Smooth muscle cell (in vitro differentiated cells): ENCODE measurements around the gene GSDME. TPM values are rescaled to one million over a fixed set of nuclear protein-coding genes. Genes with fewer than 3 reads are reported as not detected.
A peak's percentile ranks its signal among the peaks of the same experiment; 100 is the strongest.

ENCODE experiments used
- DNase-seq: peaks from one replicate; lab custom pipeline; 2025; ENCODE audit not compliant: unreplicated experiment; lab: John Stamatoyannopoulos, UW
- H2AFZ ChIP-seq: fragments of 200-600 bp; sonication (generic); 2 replicates; pipeline ENCODE4 v1.6.0; 2016; ENCODE audit warnings: antibody characterized with exemption, low read depth, mild to moderate bottlenecking
- H3F3A ChIP-seq: fragments of 200-600 bp; sonication (generic); 2 replicates; pipeline ENCODE4 v1.6.0; 2017; ENCODE audit warnings: antibody characterized with exemption, low read depth
- H3K27ac ChIP-seq: fragments of 200-600 bp; sonication (generic); 2 replicates; pipeline ENCODE4 v1.5.1; 2016; ENCODE audit warnings: low read depth, mild to moderate bottlenecking
- H3K27me3 ChIP-seq: fragments of 200-600 bp; sonication (generic); 2 replicates; pipeline ENCODE4 v1.6.1; 2016; ENCODE audit warnings: low read depth, mild to moderate bottlenecking
- H3K36me3 ChIP-seq: fragments of 200-600 bp; sonication (generic); 2 replicates; pipeline ENCODE4 v1.5.1; 2016; ENCODE audit warnings: low read depth
- H3K4me1 ChIP-seq: fragments of 200-600 bp; sonication (generic); 2 replicates; pipeline ENCODE4 v1.5.1; 2016; ENCODE audit warnings: low read depth
- H3K4me2 ChIP-seq: fragments of 200-600 bp; sonication (generic); 2 replicates; pipeline ENCODE4 v1.6.0; 2016; ENCODE audit warnings: mild to moderate bottlenecking
- H3K4me3 ChIP-seq: fragments of 200-600 bp; sonication (generic); 2 replicates; pipeline ENCODE4 v1.5.1; 2016; ENCODE audit warnings: mild to moderate bottlenecking
- H3K79me2 ChIP-seq: fragments of 200-600 bp; sonication (generic); 2 replicates; pipeline ENCODE4 v1.6.0; 2016; ENCODE audit warnings: low read depth, mild to moderate bottlenecking
- H3K9ac ChIP-seq: fragments of 200-600 bp; sonication (generic); 2 replicates; pipeline ENCODE4 v1.6.0; 2016; ENCODE audit warnings: low read depth
- H3K9me3 ChIP-seq: fragments of 200-600 bp; sonication (generic); replicated peaks from 2 replicates; pipeline ENCODE4 v1.5.1; 2016; ENCODE audit warnings: low read depth
- H4K20me1 ChIP-seq: fragments of 200-600 bp; sonication (generic); 2 replicates; pipeline ENCODE4 v1.6.0; 2016; ENCODE audit warnings: low read depth
- WGBS: methylation state at CpG from one replicate; pipeline ENCODE4 v1.1.7; 2016; ENCODE audit warnings: low lambda C conversion rate; 5-methylcytosine and 5-hydroxymethylcytosine counted together
- polyA plus RNA-seq: library from polyadenylated mRNA; unstranded; fragments of >200 nt; fragmentation: Nextera tagmentation; extraction: Ambion mirVana; gene quantifications from 2 replicates; pipeline ENCODE4 v1.2.1, GENCODE V29; 2016
- total RNA-seq: library from RNA; depleted of rRNA; stranded (reverse); fragments of >200 nt; gene quantifications from 2 replicates; pipeline ENCODE4 v1.2.3, GENCODE V29; 2014
- TF ChIP-seq, protein P1 (sequence below): fragments of 200-600 bp; sonication (generic); IDR thresholded peaks from 2 replicates; pipeline ENCODE4 v1.5.1; 2017; ENCODE audit warnings: borderline replicate concordance, mild to moderate bottlenecking, antibody characterized with exemption; ENCODE audit not compliant: insufficient read depth, poor library complexity, severe bottlenecking

The GSDME gene
- total and polyA plus RNA-seq, 2 experiments from 2014 or later = 14.8 to 19.6 TPM

DNA sequence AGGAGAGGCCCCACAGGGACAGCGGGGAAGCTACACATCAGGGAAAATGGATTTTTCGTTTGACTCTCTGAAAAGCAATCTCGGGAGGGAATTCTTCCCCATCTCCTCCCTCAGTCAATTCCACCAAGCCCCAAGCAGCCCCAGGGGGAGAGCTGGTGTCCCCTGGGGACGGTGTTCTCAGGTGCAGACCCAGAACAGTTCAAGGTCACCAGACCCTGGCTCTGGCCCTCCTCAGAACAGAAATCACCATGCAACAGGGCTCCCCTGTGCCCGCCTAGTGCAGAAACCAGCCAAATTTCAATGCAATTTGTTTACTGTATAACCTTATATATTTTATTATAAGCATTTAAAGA lies 34.1 kb downstream of the GSDME start:
- Histone ChIP-seq H3K27ac (no peak overlapping the region), H3K9ac (no peak overlapping the region), H3K9me3 (no peaks in the 10 kb centered on the region), H3K4me1 (no peaks in the 10 kb centered on the region), H3K4me2 (no peak overlapping the region), H3K79me2 (no peaks in the 10 kb centered on the region), H4K20me1 (no peaks in the 10 kb centered on the region), H3F3A (no peaks in the 10 kb centered on the region), H3K36me3 (no peaks in the 10 kb centered on the region), H3K27me3 (no peaks in the 10 kb centered on the region), H3K4me3 (no peak overlapping the region), H2AFZ (no peak overlapping the region)
- TF ChIP-seq, protein P1, sequence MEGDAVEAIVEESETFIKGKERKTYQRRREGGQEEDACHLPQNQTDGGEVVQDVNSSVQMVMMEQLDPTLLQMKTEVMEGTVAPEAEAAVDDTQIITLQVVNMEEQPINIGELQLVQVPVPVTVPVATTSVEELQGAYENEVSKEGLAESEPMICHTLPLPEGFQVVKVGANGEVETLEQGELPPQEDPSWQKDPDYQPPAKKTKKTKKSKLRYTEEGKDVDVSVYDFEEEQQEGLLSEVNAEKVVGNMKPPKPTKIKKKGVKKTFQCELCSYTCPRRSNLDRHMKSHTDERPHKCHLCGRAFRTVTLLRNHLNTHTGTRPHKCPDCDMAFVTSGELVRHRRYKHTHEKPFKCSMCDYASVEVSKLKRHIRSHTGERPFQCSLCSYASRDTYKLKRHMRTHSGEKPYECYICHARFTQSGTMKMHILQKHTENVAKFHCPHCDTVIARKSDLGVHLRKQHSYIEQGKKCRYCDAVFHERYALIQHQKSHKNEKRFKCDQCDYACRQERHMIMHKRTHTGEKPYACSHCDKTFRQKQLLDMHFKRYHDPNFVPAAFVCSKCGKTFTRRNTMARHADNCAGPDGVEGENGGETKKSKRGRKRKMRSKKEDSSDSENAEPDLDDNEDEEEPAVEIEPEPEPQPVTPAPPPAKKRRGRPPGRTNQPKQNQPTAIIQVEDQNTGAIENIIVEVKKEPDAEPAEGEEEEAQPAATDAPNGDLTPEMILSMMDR = no peak
- 77% methylated on average over 5 of the region's 5 CpGs for WGBS
- no peak for DNase-seq

DNA sequence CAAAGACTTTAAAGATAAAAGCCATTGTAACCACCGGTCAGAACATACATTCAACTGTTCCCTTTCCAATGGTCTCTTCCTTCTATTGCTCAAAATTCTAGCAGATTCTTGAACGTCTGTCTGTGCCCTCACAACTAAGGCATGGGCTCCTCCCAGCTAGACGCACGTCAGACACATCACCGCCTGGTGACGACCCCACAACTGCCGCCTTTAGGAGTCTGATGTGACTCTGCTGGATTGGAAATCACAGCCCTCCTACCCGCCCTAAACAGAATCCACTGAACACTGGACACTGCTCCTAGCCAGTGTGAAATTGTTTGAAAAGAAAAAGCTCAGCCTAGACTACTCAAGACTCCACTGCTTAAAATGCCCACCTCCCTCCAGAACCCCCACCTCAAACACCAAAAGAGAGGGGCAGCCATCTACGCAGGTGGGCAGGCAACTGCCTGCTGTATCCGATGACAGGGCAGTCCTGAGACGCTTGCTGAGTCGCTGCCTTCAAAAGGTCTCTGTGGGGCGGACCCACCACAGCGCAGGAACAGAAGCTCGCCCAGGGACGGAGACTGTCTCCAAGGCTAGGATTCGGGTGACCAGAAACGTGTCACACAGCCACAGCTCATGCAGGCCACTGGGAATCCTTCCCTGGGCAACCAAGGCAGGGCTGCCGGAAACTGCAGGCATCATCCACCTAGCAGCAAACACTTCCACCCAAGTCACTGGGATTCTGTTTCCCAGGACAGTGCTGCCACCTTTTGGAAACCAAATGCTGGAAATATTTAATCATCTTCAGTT lies 34.7 kb downstream of the GSDME start:
- WGBS = 82% methylated on average over 19 of the region's 19 CpGs
- no peak overlapping the region for H3K4me2 ChIP-seq

DNA sequence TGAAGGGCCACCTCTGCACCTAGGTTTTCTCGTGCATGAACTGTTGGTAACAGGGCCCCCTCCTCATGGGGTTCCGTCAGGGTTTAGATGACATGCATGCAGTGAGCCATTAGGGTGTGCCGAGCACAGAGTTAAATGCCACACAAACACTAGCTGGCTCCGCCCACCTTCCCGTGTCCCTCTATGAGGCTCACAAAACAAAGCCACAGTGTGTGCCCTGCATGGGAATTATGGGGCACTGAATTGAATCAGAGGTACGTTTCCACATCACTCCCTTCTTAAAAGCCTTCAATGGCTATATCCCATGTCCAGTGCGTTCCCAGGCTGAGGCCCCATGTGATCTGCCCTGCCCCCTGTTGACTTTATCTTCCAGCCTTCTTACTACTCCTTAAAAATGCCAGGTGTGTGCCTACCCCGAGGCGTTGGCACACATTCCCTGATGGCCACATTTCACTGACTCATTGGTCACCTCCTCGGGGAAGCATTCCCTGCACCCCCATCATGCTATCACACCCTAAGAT lies 35.7 kb downstream of the GSDME start:
- H3K36me3 ChIP-seq = no peaks in the 10 kb centered on the region
- H3K27ac ChIP-seq = no peak overlapping the region
- no peaks in the 10 kb centered on the region for H3K79me2 ChIP-seq
- no peaks in the 10 kb centered on the region for H3K4me1 ChIP-seq
- no peaks in the 10 kb centered on the region for H4K20me1 ChIP-seq
- no peaks in the 10 kb centered on the region for H3K9me3 ChIP-seq
- H3K9ac ChIP-seq = no peak overlapping the region
- H3K4me2 ChIP-seq = no peak overlapping the region
- DNase-seq = no peak
- no peaks in the 10 kb centered on the region for H3K27me3 ChIP-seq
- H3F3A ChIP-seq = no peaks in the 10 kb centered on the region
- no peak overlapping the region for H2AFZ ChIP-seq
- 84% methylated on average over 10 of the region's 10 CpGs for WGBS
- TF ChIP-seq, protein P1 = no peak
- H3K4me3 ChIP-seq = no peak overlapping the region

More for the DNA sequence above, 34.7 kb downstream of the GSDME start:
- no peaks in the 10 kb centered on the region for H3K79me2 ChIP-seq
- H3K4me3 ChIP-seq = no peak overlapping the region
- no peak overlapping the region for H3K27ac ChIP-seq
- no peaks in the 10 kb centered on the region for H3K4me1 ChIP-seq
- TF ChIP-seq, protein P1 = peak; percentile 28
- no peaks in the 10 kb centered on the region for H3K27me3 ChIP-seq
- no peak overlapping the region for H3K9ac ChIP-seq
- H2AFZ ChIP-seq = no peak overlapping the region
- H4K20me1 ChIP-seq = no peaks in the 10 kb centered on the region
- no peak for DNase-seq
- no peaks in the 10 kb centered on the region for H3K9me3 ChIP-seq
- H3F3A ChIP-seq = no peaks in the 10 kb centered on the region
- no peaks in the 10 kb centered on the region for H3K36me3 ChIP-seq

DNA sequence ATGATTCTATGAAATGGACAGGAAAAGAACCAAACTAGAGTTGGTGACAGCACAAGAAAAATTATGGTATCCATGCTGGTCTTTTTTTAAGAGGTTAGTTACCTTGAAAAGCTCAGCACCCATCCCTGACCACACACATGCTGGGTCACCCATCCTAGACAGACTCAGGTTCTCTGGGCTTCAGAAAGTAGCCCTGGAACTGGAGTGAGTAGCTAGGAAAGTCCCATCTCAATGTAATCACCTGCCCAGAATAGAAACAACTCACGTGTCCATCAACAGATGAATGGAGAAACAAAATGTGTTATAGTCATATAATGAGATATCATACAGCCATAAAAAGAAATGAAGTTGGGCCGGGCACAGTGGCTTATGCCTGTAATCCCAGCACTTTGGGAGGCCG lies 37.0 kb downstream of the GSDME start:
- no peaks in the 10 kb centered on the region for H3K9me3 ChIP-seq
- no peak overlapping the region for H2AFZ ChIP-seq
- H3K4me2 ChIP-seq = no peak overlapping the region
- H3K9ac ChIP-seq = no peak overlapping the region
- TF ChIP-seq, protein P1 = no peak
- H3K4me3 ChIP-seq = no peak overlapping the region
- no peaks in the 10 kb centered on the region for H3K79me2 ChIP-seq
- WGBS = 94% methylated on average over 3 of the region's 3 CpGs
- H4K20me1 ChIP-seq = no peaks in the 10 kb centered on the region
- no peaks in the 10 kb centered on the region for H3K27me3 ChIP-seq
- no peaks in the 10 kb centered on the region for H3K4me1 ChIP-seq
- no peaks in the 10 kb centered on the region for H3F3A ChIP-seq
- no peaks in the 10 kb centered on the region for H3K36me3 ChIP-seq
- DNase-seq = no peak
- H3K27ac ChIP-seq = no peak overlapping the region
